ENCODE data around the gene BPHL.

Gene BPHL

GRCh38 chr6:3201388-3201787 lies 82.9 kb downstream of the BPHL start:
- Histone ChIP-seq H3K4me3 (ENCODE audit: low read length in 2 of 2) (no peak overlapping the region), H3K4me1 (ENCODE audit: control insufficient read depth in 2 of 2, insufficient read depth in 2 of 2, low read length in 2 of 2) (no peaks in the 10 kb centered on the region), H3K27ac (ENCODE audit: low read depth in 2 of 2, low read length in 2 of 2) (no peak overlapping the region), H3K36me3 (ENCODE audit: control insufficient read depth in 2 of 2, insufficient read depth in 2 of 2, low read length in 2 of 2) (no peaks in the 10 kb centered on the region), H3K9ac (ENCODE audit: low read depth in 1 of 2, low read length in 2 of 2) (no peak overlapping the region), H3K9me3 (ENCODE audit: control insufficient read depth in 2 of 2, low read length in 2 of 2) (no peaks in the 10 kb centered on the region), H3K27me3 (ENCODE audit: control insufficient read depth in 2 of 2, insufficient read depth in 2 of 2, low read length in 2 of 2) (no peaks in the 10 kb centered on the region)

Data from mucosa of rectum (tissue), 2 donors.